GM20000 (cell line): Measurements from ENCODE around the gene C2CD3.

Source experiments
- DNase-seq: peaks from one replicate; pipeline ENCODE4 v3.0.0; 2012; ENCODE audit warnings: low spot score
- CTCF ChIP-seq: IDR thresholded peaks from 2 replicates; pipeline ENCODE4 v1.5.1; 2012; ENCODE audit warnings: mild to moderate bottlenecking, control low read depth; ENCODE audit errors: extremely low read depth, missing control alignments

C2CD3 gene

GRCh38 chr11:74015919-74016684 lies 154.7 kb downstream of the C2CD3 start:
- TF ChIP-seq CTCF, result no peak
- no peak for DNase-seq

- DNase-seq, result no peak
- TF ChIP-seq CTCF, result no peak
Measured at GRCh38 chr11:74014880-74015279, 155.9 kb downstream of the C2CD3 start.

DNA sequence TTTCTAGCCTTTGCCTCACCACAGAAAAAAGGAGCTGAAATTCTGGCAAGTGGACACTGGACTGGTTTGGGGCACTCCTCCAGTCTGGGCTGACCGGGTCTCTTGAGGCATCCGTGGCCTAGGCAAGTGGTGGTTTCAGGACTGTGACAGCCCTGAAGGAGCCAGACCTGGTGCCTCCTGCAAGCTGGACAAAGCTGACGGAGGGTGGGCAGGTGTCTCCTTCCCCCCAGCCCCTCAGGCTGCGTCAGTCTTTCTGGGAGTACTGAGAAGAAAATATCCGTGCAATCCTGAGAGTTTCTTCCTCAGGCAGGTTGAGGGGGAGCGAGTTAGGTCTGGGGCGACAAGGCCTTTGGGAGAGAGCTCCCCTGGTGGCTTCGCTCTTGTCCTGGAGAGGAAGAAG lies 157.7 kb downstream of the C2CD3 start:
- TF ChIP-seq CTCF, result no peak
- no peak for DNase-seq

GRCh38 chr11:74012074-74012809 lies 158.6 kb downstream of the C2CD3 start:
- TF ChIP-seq CTCF, result no peak
- no peak for DNase-seq

GRCh38 chr11:74011360-74012073 lies 159.3 kb downstream of the C2CD3 start:
- DNase-seq, result peak; percentile 63
- no peak for TF ChIP-seq CTCF

GRCh38 chr11:74010306-74011300 lies 160.2 kb downstream of the C2CD3 start:
- no peak for DNase-seq
- TF ChIP-seq CTCF, result no peak
